H1 (cell line): ENCODE results near the gene C20orf141. TPM values are rescaled to one million over a fixed set of nuclear protein-coding genes. Genes with fewer than 3 reads are reported as not detected.

Source experiments
- CTCF ChIA-PET: fragments of 300-600 bp; sonication (Branson Sonifier 250); formaldehyde crosslinking; loops from one replicate; lab custom pipeline; 2021; ENCODE audit not compliant: partially characterized antibody; lab: Charles Lee
- POLR2A ChIA-PET: fragments of 300-600 bp; sonication (Branson Sonifier 250); formaldehyde crosslinking; loops from one replicate; lab custom pipeline; 2021; ENCODE audit warnings: inconsistent platforms; ENCODE audit not compliant: partially characterized antibody; lab: Charles Lee
- DNase-seq, 2 experiments: peaks; one replicate each; pipeline versions ENCODE4 v3.0.0 to v3.0.0-alpha.2; 2010 to 2022; ENCODE audit warnings: low spot score in 2 of 2, low read depth in 1 of 2, mixed read lengths in 1 of 2
- FAIRE-seq: peaks from 2 replicates; lab custom pipeline; 2011; peaks lifted over from hg19 to GRCh38; lab: Jason Lieb, UNC
- H2AFZ ChIP-seq: 2 replicates; pipeline ENCODE4 v1.8.1; 2012; ENCODE audit warnings: low read length, inconsistent platforms
- H2AK5ac ChIP-seq: 2 replicates; pipeline ENCODE4 v1.6.1; 2013; ENCODE audit warnings: low read depth, low read length
- H2BK120ac ChIP-seq: replicated peaks from 2 replicates; pipeline ENCODE3; 2013; ENCODE audit warnings: low read depth, low read length, inconsistent platforms
- H2BK12ac ChIP-seq: 2 replicates; pipeline ENCODE4 v1.6.1; 2013; ENCODE audit warnings: low read depth, low read length
- H2BK15ac ChIP-seq: 2 replicates; pipeline ENCODE4 v1.6.1; 2013; ENCODE audit warnings: low read length
- H2BK20ac ChIP-seq: 2 replicates; pipeline ENCODE4 v1.6.1; 2013; ENCODE audit warnings: low read length
- H2BK5ac ChIP-seq: 2 replicates; pipeline ENCODE4 v1.6.1; 2013; ENCODE audit warnings: low read depth, low read length
- H3K14ac ChIP-seq: 2 replicates; pipeline ENCODE4 v1.6.1; 2013; ENCODE audit warnings: inconsistent platforms; ENCODE audit not compliant: insufficient read length
- H3K18ac ChIP-seq: 2 replicates; pipeline ENCODE4 v1.6.1; 2013; ENCODE audit warnings: low read length; ENCODE audit errors: extremely low read depth
- H3K23ac ChIP-seq: 2 replicates; pipeline ENCODE4 v1.6.1; 2013; ENCODE audit warnings: inconsistent platforms; ENCODE audit not compliant: insufficient read length
- H3K23me2 ChIP-seq: 2 replicates; pipeline ENCODE4 v1.6.1; 2013; ENCODE audit warnings: low read depth, low read length
- H3K27ac ChIP-seq: 2 replicates; pipeline ENCODE4 v1.6.1; 2011; ENCODE audit warnings: low read depth, low read length, inconsistent platforms
- H3K27me3 ChIP-seq, 4 experiments: replicated peaks in 1 of 4; 1 replicate in 1 of 4; 2 replicates in 3 of 4; pipeline versions ENCODE4 v1.6.1 to v1.8.1; 2011 to 2013; ENCODE audit warnings: low read length in 3 of 4, mild to moderate bottlenecking in 3 of 4, inconsistent platforms in 2 of 4, mixed read lengths in 2 of 4, moderate library complexity in 1 of 4; ENCODE audit not compliant: control insufficient read depth in 3 of 4, insufficient read depth in 3 of 4; ENCODE audit errors: extremely low read depth in 1 of 4
- H3K36me3 ChIP-seq, 4 experiments: 2 replicates each; pipeline versions ENCODE4 v1.6.1 to v1.8.1; 2011 to 2013; ENCODE audit warnings: mild to moderate bottlenecking in 4 of 4, low read length in 3 of 4, moderate library complexity in 2 of 4, control low read depth in 1 of 4, inconsistent platforms in 1 of 4; ENCODE audit not compliant: insufficient read depth in 4 of 4, control insufficient read depth in 2 of 4
- H3K4ac ChIP-seq: replicated peaks from 2 replicates; pipeline ENCODE3; 2013; ENCODE audit warnings: low read length, low read depth, mixed read lengths, inconsistent platforms; ENCODE audit not compliant: insufficient read length
- H3K4me1 ChIP-seq, 4 experiments: replicated peaks in 1 of 4; 1 replicate in 1 of 4; 2 replicates in 3 of 4; pipeline versions ENCODE4 v1.6.1 to v1.8.1; 2011 to 2013; ENCODE audit warnings: low read length in 3 of 4, inconsistent platforms in 2 of 4, mixed read lengths in 1 of 4; ENCODE audit not compliant: insufficient read depth in 4 of 4, control insufficient read depth in 3 of 4
- H3K4me2 ChIP-seq, 2 experiments: 2 replicates each; pipeline versions ENCODE4 v1.6.1 to v1.8.1; 2011 to 2013; ENCODE audit warnings: low read depth in 2 of 2, low read length in 2 of 2, control low read depth in 1 of 2, inconsistent platforms in 1 of 2, mild to moderate bottlenecking in 1 of 2; ENCODE audit not compliant: insufficient read depth in 1 of 2
- H3K4me3 ChIP-seq, 4 experiments: fragments of 200-600, 300-600 bp in 1 of 4; sonication (generic), shearing (Covaris generic), sonication (Bioruptor Twin) in 1 of 4; 2 replicates each; pipeline versions ENCODE4 v1.5.1 to v1.8.1; 2011 to 2016; ENCODE audit warnings: low read length in 4 of 4, low read depth in 3 of 4, control low read depth in 2 of 4, inconsistent platforms in 2 of 4, mild to moderate bottlenecking in 2 of 4, mixed read lengths in 1 of 4, moderate library complexity in 1 of 4; ENCODE audit not compliant: insufficient read depth in 2 of 4; ENCODE audit errors: extremely low read depth in 1 of 4
- H3K56ac ChIP-seq: replicated peaks from 2 replicates; pipeline ENCODE3; 2013; ENCODE audit warnings: low read depth, mild to moderate bottlenecking, mixed read lengths, low read length, inconsistent platforms; ENCODE audit not compliant: insufficient read length
- H3K79me1 ChIP-seq: 2 replicates; pipeline ENCODE4 v1.6.1; 2013; ENCODE audit warnings: low read depth, low read length, control low read depth
- H3K79me2 ChIP-seq, 2 experiments: 2 replicates each; pipeline versions ENCODE4 v1.6.1 to v1.8.1; 2012 to 2013; ENCODE audit warnings: low read length in 2 of 2, mild to moderate bottlenecking in 2 of 2, inconsistent platforms in 1 of 2; ENCODE audit not compliant: insufficient read depth in 2 of 2, control insufficient read depth in 1 of 2
- H3K9ac ChIP-seq, 4 experiments: replicated peaks in 1 of 4; 1 replicate in 1 of 4; 2 replicates in 3 of 4; pipeline versions ENCODE4 v1.6.1 to v1.8.1; 2011 to 2013; ENCODE audit warnings: low read depth in 3 of 4, low read length in 3 of 4, control low read depth in 2 of 4, mild to moderate bottlenecking in 2 of 4, moderate library complexity in 2 of 4, inconsistent platforms in 1 of 4; ENCODE audit errors: extremely low read depth in 1 of 4
- H3K9me3 ChIP-seq, 2 experiments: 2 replicates each; pipeline versions ENCODE4 v1.6.1 to v1.8.1; 2012 to 2013; ENCODE audit warnings: mild to moderate bottlenecking in 2 of 2, moderate library complexity in 2 of 2, control low read depth in 1 of 2, inconsistent platforms in 1 of 2, low read depth in 1 of 2, low read length in 1 of 2, mixed read lengths in 1 of 2; ENCODE audit not compliant: insufficient read depth in 2 of 2
- H4K20me1 ChIP-seq, 2 experiments: replicated peaks in 1 of 2; 2 replicates each; pipeline versions ENCODE3 to v1.8.1; 2011 to 2013; ENCODE audit warnings: inconsistent platforms in 2 of 2, low read length in 2 of 2, mild to moderate bottlenecking in 1 of 2; ENCODE audit not compliant: insufficient read depth in 2 of 2, control insufficient read depth in 1 of 2
- H4K5ac ChIP-seq: 2 replicates; pipeline ENCODE4 v1.6.1; 2013; ENCODE audit warnings: low read length, low read depth, mixed read lengths, inconsistent platforms; ENCODE audit not compliant: insufficient read length
- H4K8ac ChIP-seq: 2 replicates; pipeline ENCODE4 v1.8.0; 2013; ENCODE audit warnings: mild to moderate bottlenecking, moderate library complexity, low read length, inconsistent platforms; ENCODE audit not compliant: insufficient read depth; ENCODE audit errors: extremely low read depth
- H4K91ac ChIP-seq: replicated peaks from 2 replicates; pipeline ENCODE3; 2013; ENCODE audit warnings: low read length, mixed read lengths, inconsistent platforms; ENCODE audit not compliant: insufficient read length
- CBX8 ChIP-seq: fragments of 300-800, 300-1000 bp; sonication (generic); IDR thresholded peaks from 2 replicates; pipeline ENCODE4 v1.7.1; 2016; ENCODE audit warnings: low read depth, low read length, borderline replicate concordance
- CHD1 ChIP-seq: IDR thresholded peaks from 2 replicates; pipeline ENCODE4 v1.6.1; 2012; ENCODE audit warnings: low read depth, low read length, improper control_type of control experiment
- FOSL1 ChIP-seq: IDR thresholded peaks from 2 replicates; pipeline ENCODE4 v1.6.1; 2011; ENCODE audit warnings: mild to moderate bottlenecking, low read depth, low read length, moderate library complexity; ENCODE audit not compliant: insufficient read depth
- GABPA ChIP-seq: IDR thresholded peaks from 2 replicates; pipeline ENCODE4 v1.6.1; 2011; ENCODE audit warnings: mild to moderate bottlenecking, low read length, moderate library complexity, borderline replicate concordance; ENCODE audit not compliant: insufficient read depth
- HDAC2 ChIP-seq, 2 experiments: fragments of 300-600 bp in 1 of 2; sonication (generic) in 1 of 2; IDR thresholded peaks; 2 replicates each; pipeline ENCODE4 v1.6.1; 2011 to 2012; ENCODE audit warnings: low read depth in 2 of 2, low read length in 2 of 2, mild to moderate bottlenecking in 2 of 2, moderate library complexity in 2 of 2, borderline replicate concordance in 1 of 2, inconsistent platforms in 1 of 2
- MAFK ChIP-seq: IDR thresholded peaks from 2 replicates; pipeline ENCODE4 v1.6.1; 2012; ENCODE audit warnings: low read depth, mild to moderate bottlenecking, improper control_type of control experiment, low read length
- NANOG ChIP-seq: IDR thresholded peaks from 2 replicates; pipeline ENCODE4 v1.6.1; 2011; ENCODE audit warnings: low read length, low read depth, mild to moderate bottlenecking, inconsistent platforms; ENCODE audit not compliant: insufficient read depth, poor library complexity, severe bottlenecking
- POU5F1 ChIP-seq: IDR thresholded peaks from 2 replicates; pipeline ENCODE4 v1.6.1; 2011; ENCODE audit warnings: low read depth, mild to moderate bottlenecking, low read length, moderate library complexity
- RAD21 ChIP-seq, 2 experiments: IDR thresholded peaks in 1 of 2; conservative IDR thresholded peaks in 1 of 2; 2 replicates each; pipeline ENCODE4 v1.6.1; 2011; ENCODE audit warnings: low read depth in 2 of 2, low read length in 2 of 2, improper control_type of control experiment in 1 of 2, inconsistent platforms in 1 of 2, mild to moderate bottlenecking in 1 of 2, moderate library complexity in 1 of 2
- RXRA ChIP-seq: IDR thresholded peaks from 2 replicates; pipeline ENCODE4 v1.6.1; 2011; ENCODE audit warnings: low read depth, mild to moderate bottlenecking, low read length, moderate library complexity; ENCODE audit not compliant: insufficient read depth
- SP1 ChIP-seq: IDR thresholded peaks from 2 replicates; pipeline ENCODE4 v1.6.1; 2011; ENCODE audit warnings: low read depth, low read length
- TBP ChIP-seq: IDR thresholded peaks from 2 replicates; pipeline ENCODE4 v1.6.1; 2011; ENCODE audit warnings: low read depth, low read length, improper control_type of control experiment
- WGBS, 2 experiments: shearing (Covaris generic) in 1 of 2; methylation state at CpG; one replicate each; pipeline versions ENCODE4 v1.1.6 to v1.1.7; 2013 to 2015; ENCODE audit warnings: low lambda C conversion rate in 2 of 2, mixed read lengths in 2 of 2, inconsistent platforms in 1 of 2, low coverage in 1 of 2, missing lambda C conversion rate in 1 of 2; ENCODE audit not compliant: insufficient replicate concordance in 2 of 2, insufficient coverage in 1 of 2, insufficient read length in 1 of 2; ENCODE audit errors: extremely low coverage in 1 of 2, missing lambda C conversion rate in 1 of 2; 5-methylcytosine and 5-hydroxymethylcytosine counted together
- polyA plus RNA-seq, 7 experiments: library from polyadenylated mRNA; depleted of rRNA in 3 of 7; stranded (reverse) in 5 of 7; unstranded in 2 of 7; fragments of >200 nt in 5 of 7; fragments of 200-250 nt in 2 of 7; gene quantifications; 1 replicate in 5 of 7; 2 replicates in 1 of 7; 4 replicates in 1 of 7; pipeline versions ENCODE4 v1.2.1 to v1.2.3, GENCODE V29; 2011 to 2013; ENCODE audit warnings: missing spikeins in 2 of 7, mixed read lengths in 2 of 7
- total RNA-seq: library from RNA; stranded (reverse); fragmentation: NEBNext Ultra II Directional; extraction: Animal tissue kit (Norgen Biotek cat#: 25700); gene quantifications from 2 replicates; pipeline ENCODE4 v1.2.1, GENCODE V29; 2021
- TF ChIP-seq, protein P1 (sequence below): IDR thresholded peaks from 2 replicates; pipeline ENCODE4 v1.6.1; 2011; ENCODE audit warnings: low read length, improper control_type of control experiment

The C20orf141 gene
- total and polyA plus RNA-seq, 2 of the 8 experiments (the other 6 are each of a cell fraction or from before 2014, with no cell fraction given), result not detected

DNA sequence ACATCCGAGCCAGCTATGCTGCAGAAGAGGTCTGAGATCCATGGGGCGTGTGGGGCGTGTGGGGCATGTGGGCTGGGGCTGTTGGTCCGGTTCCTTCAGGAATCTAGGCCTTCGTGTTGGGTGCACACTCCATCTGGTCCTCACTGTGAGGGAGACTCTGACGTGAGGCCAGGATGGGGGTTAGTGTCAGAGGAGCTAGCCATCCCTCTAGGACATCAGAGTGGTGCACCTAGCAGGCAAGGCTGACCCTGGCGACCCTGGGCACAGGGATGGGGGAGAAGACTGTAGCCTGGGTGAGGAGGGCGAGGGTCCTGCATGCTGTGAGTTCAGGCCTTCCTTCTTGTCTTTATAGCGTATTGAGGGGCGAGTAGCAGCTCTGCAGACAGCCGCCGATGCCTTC is 49.8 kb downstream of the C20orf141 start:
- Histone ChIP-seq H3K18ac (no peak overlapping the region), H3K27me3 (no peaks in the 10 kb centered on the region), H4K91ac (no peak overlapping the region), H3K4me3 (no peak overlapping the region), H4K5ac (no peak overlapping the region), H3K14ac (no peak overlapping the region), H2AFZ (no peak overlapping the region), H2AK5ac (no peak overlapping the region), H2BK5ac (no peak overlapping the region), H3K56ac (no peak overlapping the region), H3K9ac (no peak overlapping the region), H3K4ac (no peak overlapping the region), H3K9me3 (no peaks in the 10 kb centered on the region), H3K23me2 (no peaks in the 10 kb centered on the region), H4K8ac (no peak overlapping the region), H2BK120ac (no peak overlapping the region), H4K20me1 (peaks cover 0 to 3% of the 10 kb centered on the region in 2 experiments), H2BK20ac (no peak overlapping the region), H3K79me1 (no peaks in the 10 kb centered on the region), H2BK12ac (no peak overlapping the region), H3K27ac (no peak overlapping the region), H3K36me3 (no peaks in the 10 kb centered on the region; a peak in 1 of 8 replicates), H3K4me2 (no peak overlapping the region), H3K4me1 (no peaks in the 10 kb centered on the region), H3K23ac (no peak overlapping the region), H2BK15ac (no peak overlapping the region), H3K79me2 (no peaks in the 10 kb centered on the region)
- 83% methylated on average over 11 of the region's 12 CpGs; no CpG with 5 or more reads in 1 of the 2 experiments for WGBS, 2 experiments
- FAIRE-seq (no peak), DNase-seq (no peak)
- ChIA-PET CTCF (interaction anchor here (0.6 to 4.6 kb wide), 28 partner anchors 8 to 176 kb away, joined by 3 to 23 read pairs (median 4); partner anchors contain the start of gene CPXM1), POLR2A (no interaction called here)
- TF ChIP-seq SP1 (no peak), MAFK (no peak), NANOG (no peak), TBP (no peak), CHD1 (no peak), RXRA (no peak), GABPA (no peak), HDAC2 (IDR thresholded peaks at IDR 0.05; ENCODE audit: borderline replicate concordance in 1 of 2, low read depth in 2 of 2, low read length in 2 of 2) (no peak), POU5F1 (no peak), CBX8 (no peak), FOSL1 (no peak), RAD21 (IDR thresholded peaks at IDR 0.05 in 1 of 2, conservative IDR thresholded peaks at IDR 0.05 in 1 of 2; ENCODE audit: low read depth in 2 of 2, low read length in 2 of 2) (no peak)
- TF ChIP-seq, protein P1, sequence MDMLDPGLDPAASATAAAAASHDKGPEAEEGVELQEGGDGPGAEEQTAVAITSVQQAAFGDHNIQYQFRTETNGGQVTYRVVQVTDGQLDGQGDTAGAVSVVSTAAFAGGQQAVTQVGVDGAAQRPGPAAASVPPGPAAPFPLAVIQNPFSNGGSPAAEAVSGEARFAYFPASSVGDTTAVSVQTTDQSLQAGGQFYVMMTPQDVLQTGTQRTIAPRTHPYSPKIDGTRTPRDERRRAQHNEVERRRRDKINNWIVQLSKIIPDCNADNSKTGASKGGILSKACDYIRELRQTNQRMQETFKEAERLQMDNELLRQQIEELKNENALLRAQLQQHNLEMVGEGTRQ, result no peak
